Fibroblast of lung (primary cell): ENCODE results near the gene STX4. TPM values are rescaled to one million over a fixed set of nuclear protein-coding genes. Genes with fewer than 3 reads are reported as not detected.
A peak's percentile ranks its signal among the peaks of the same experiment; 100 is the strongest.

Source experiments
- DNase-seq, 2 donors: peaks; one replicate each; pipeline versions ENCODE4 v3.0.0 to v3.0.0-alpha.2; 2010; ENCODE audit warnings: low read depth in 2 of 2
- H2AFZ ChIP-seq: 2 replicates; pipeline ENCODE4 v1.5.1; 2012; ENCODE audit warnings: low read length, control low read depth, inconsistent platforms
- H3K27ac ChIP-seq: 2 replicates; pipeline ENCODE4 v1.5.1; 2011; ENCODE audit warnings: low read length, control low read depth; ENCODE audit not compliant: insufficient read depth
- H3K27me3 ChIP-seq: 2 replicates; pipeline ENCODE4 v1.5.1; 2011; ENCODE audit warnings: mild to moderate bottlenecking, low read length; ENCODE audit not compliant: control insufficient read depth, insufficient read depth
- H3K36me3 ChIP-seq: 2 replicates; pipeline ENCODE4 v1.5.1; 2011; ENCODE audit warnings: low read length; ENCODE audit not compliant: control insufficient read depth, insufficient read depth
- H3K4me1 ChIP-seq: 2 replicates; pipeline ENCODE4 v1.5.1; 2011; ENCODE audit warnings: low read length; ENCODE audit not compliant: control insufficient read depth, insufficient read depth; ENCODE audit errors: extremely low read depth
- H3K4me2 ChIP-seq: 2 replicates; pipeline ENCODE4 v1.5.1; 2011; ENCODE audit warnings: low read length, control low read depth; ENCODE audit not compliant: insufficient read depth; ENCODE audit errors: extremely low read depth
- H3K4me3 ChIP-seq, 4 experiments: fragments of 200-600 bp in 1 of 4; sonication (generic) in 1 of 4; replicated peaks in 1 of 4; 2 replicates each; pipeline ENCODE4 v1.5.1; 2011 to 2016; ENCODE audit warnings: low read length in 4 of 4, low read depth in 3 of 4, mild to moderate bottlenecking in 3 of 4, control low read depth in 2 of 4, inconsistent platforms in 1 of 4, mixed read lengths in 1 of 4; ENCODE audit not compliant: insufficient read depth in 1 of 4; ENCODE audit errors: control extremely low read depth in 1 of 4
- H3K79me2 ChIP-seq: 2 replicates; pipeline ENCODE4 v1.5.1; 2012; ENCODE audit warnings: mild to moderate bottlenecking, low read length, inconsistent platforms; ENCODE audit not compliant: control insufficient read depth, insufficient read depth
- H3K9ac ChIP-seq: 2 replicates; pipeline ENCODE4 v1.5.1; 2011; ENCODE audit warnings: mild to moderate bottlenecking, low read length, control low read depth; ENCODE audit not compliant: insufficient read depth
- H3K9me3 ChIP-seq: 2 replicates; pipeline ENCODE4 v1.5.1; 2012; ENCODE audit warnings: low read depth, low read length; ENCODE audit not compliant: control insufficient read depth, insufficient read depth
- H4K20me1 ChIP-seq: 2 replicates; pipeline ENCODE4 v1.5.1; 2011; ENCODE audit warnings: low read length; ENCODE audit not compliant: control insufficient read depth, insufficient read depth; ENCODE audit errors: extremely low read depth
- CTCF ChIP-seq, 2 donors: IDR thresholded peaks in 1 of 2; conservative IDR thresholded peaks in 1 of 2; 1 replicate in 1 of 2; 2 replicates in 1 of 2; pipeline ENCODE4 v1.5.1; 2011 to 2012; ENCODE audit warnings: low read length in 2 of 2, control low read depth in 1 of 2, inconsistent platforms in 1 of 2, low read depth in 1 of 2, mild to moderate bottlenecking in 1 of 2
- EZH2 ChIP-seq: IDR thresholded peaks from 2 replicates; pipeline ENCODE4 v1.5.1; 2012; ENCODE audit warnings: low read length, control low read depth, mild to moderate bottlenecking; ENCODE audit errors: missing control alignments
- polyA plus RNA-seq, 2 donors: library from polyadenylated mRNA; depleted of rRNA in 1 of 2; stranded (reverse) in 1 of 2; unstranded in 1 of 2; fragments of >200 nt; gene quantifications; 2 replicates each; pipeline ENCODE4 v1.2.1, GENCODE V29; 2011 to 2012; ENCODE audit warnings: missing spikeins in 1 of 2
- total RNA-seq: library from RNA; depleted of rRNA; stranded (reverse); fragments of >200 nt; gene quantifications from 2 replicates; pipeline ENCODE4 v1.2.1, GENCODE V29; 2014

STX4 gene
- total and polyA plus RNA-seq, 2 donors (not counting 1 experiment from before 2014, with no cell fraction given) = 37.5 to 42.8 TPM

- H3K79me2 ChIP-seq = no peaks in the 10 kb centered on the region
- H3K27me3 ChIP-seq = no peaks in the 10 kb centered on the region
- H3K4me1 ChIP-seq = peaks cover 11% of the 10 kb centered on the region
- H3K27ac ChIP-seq = no peak overlapping the region
- no peaks in the 10 kb centered on the region for H4K20me1 ChIP-seq
- no peak overlapping the region for H2AFZ ChIP-seq
- TF ChIP-seq CTCF (conservative IDR thresholded peaks at IDR 0.05 in 1 of 2, IDR thresholded peaks at IDR 0.05 in 1 of 2; ENCODE audit: low read depth in 1 of 2, low read length in 2 of 2) (no peak), EZH2 (no peak)
- no peak overlapping the region for H3K4me3 ChIP-seq
- no peak for DNase-seq
- H3K4me2 ChIP-seq = no peak overlapping the region
- H3K9me3 ChIP-seq = no peaks in the 10 kb centered on the region
- H3K36me3 ChIP-seq = peaks cover 4% of the 10 kb centered on the region
- no peak overlapping the region for H3K9ac ChIP-seq
These were observed 40.2 kb upstream of the STX4 start for GRCh38 chr16:30992931-30993816.

GRCh38 chr16:30995927-30996323, 37.4 kb upstream of the STX4 start:
- H3K4me1 ChIP-seq = peaks cover 21% of the 10 kb centered on the region
- H2AFZ ChIP-seq = no peak overlapping the region
- H3K36me3 ChIP-seq = peaks cover 4% of the 10 kb centered on the region
- H3K9ac ChIP-seq = no peak overlapping the region
- H3K79me2 ChIP-seq = no peaks in the 10 kb centered on the region
- H3K27ac ChIP-seq = peak overlapping the region; percentile 86
- no peak for DNase-seq
- no peak for TF ChIP-seq CTCF (conservative IDR thresholded peaks at IDR 0.05 in 1 of 2, IDR thresholded peaks at IDR 0.05 in 1 of 2; ENCODE audit: low read depth in 1 of 2, low read length in 2 of 2)
- TF ChIP-seq EZH2 = no peak
- peak overlapping the region; percentile 96 for H3K4me2 ChIP-seq
- no peaks in the 10 kb centered on the region for H3K27me3 ChIP-seq
- H4K20me1 ChIP-seq = no peaks in the 10 kb centered on the region
- peak overlapping the region in 1 of 4 experiments; percentile 67 for H3K4me3 ChIP-seq
- H3K9me3 ChIP-seq = no peaks in the 10 kb centered on the region

GRCh38 chr16:30996324-30996984, 36.9 kb upstream of the STX4 start:
- DNase-seq = no peak

More at GRCh38 chr16:30996324-30996984, 36.9 kb upstream of the STX4 start:
- Histone ChIP-seq H3K9me3 (no peaks in the 10 kb centered on the region), H4K20me1 (no peaks in the 10 kb centered on the region), H2AFZ (peak overlapping the region; percentile 85), H3K36me3 (peaks cover 4% of the 10 kb centered on the region), H3K4me1 (peaks cover 21% of the 10 kb centered on the region), H3K27ac (peak overlapping the region; percentile 86), H3K4me3 (peak overlapping the region; percentile 55 to 71 (median 64)), H3K9ac (peak overlapping the region; percentile 75), H3K27me3 (no peaks in the 10 kb centered on the region), H3K79me2 (no peaks in the 10 kb centered on the region), H3K4me2 (peak overlapping the region; percentile 96)
- TF ChIP-seq EZH2 = no peak
- TF ChIP-seq CTCF (conservative IDR thresholded peaks at IDR 0.05 in 1 of 2, IDR thresholded peaks at IDR 0.05 in 1 of 2; ENCODE audit: low read depth in 1 of 2, low read length in 2 of 2) = no peak
